Measurements from ENCODE around the gene FAM120C. TPM values are rescaled to one million over a fixed set of nuclear protein-coding genes. Genes with fewer than 3 reads are reported as not detected.

Gene FAM120C
- total RNA-seq, 1 experiment from 2014 or later = 8.2 TPM

GRCh38 chrX:54048412-54048811 is 134.6 kb downstream of the FAM120C start:
- intact Hi-C loops (cut with micrococcal nuclease) = loop anchor here (10.0 kb wide), 1 partner anchor 956 kb away; the partner anchor contains the start of gene APEX2
- H3K79me2 ChIP-seq (ENCODE audit: low read length) = peaks cover 3% of the 10 kb centered on the region
- no peak overlapping the region for H3K9ac ChIP-seq (ENCODE audit: low read length)
- H2AFZ ChIP-seq (ENCODE audit: low read length) = no peak overlapping the region
- ATAC-seq = no peak
- H3K4me3 ChIP-seq (ENCODE audit: low read length) = no peak overlapping the region
- BruUV-seq (replicated peaks) = no TSS peak
- no peak overlapping the region for H3K27ac ChIP-seq (ENCODE audit: low read length)
- CTCF ChIA-PET = no interaction called here
- no peaks in the 10 kb centered on the region for H3K27me3 ChIP-seq (ENCODE audit: low read length)
- no peak overlapping the region for H3K4me2 ChIP-seq (ENCODE audit: low read length)
- H4K20me1 ChIP-seq (ENCODE audit: low read length) = no peaks in the 10 kb centered on the region
- no peak for TF ChIP-seq EZH2 (IDR thresholded peaks at IDR 0.05; ENCODE audit: low read length, unreplicated experiment)
- no peak for TF ChIP-seq CTCF (conservative IDR thresholded peaks at IDR 0.05; ENCODE audit: low read depth, low read length)
- no peak for TF ChIP-seq EZH2phosphoT487 (IDR thresholded peaks at IDR 0.05; ENCODE audit: borderline replicate concordance, low read length)
- no peaks in the 10 kb centered on the region for H3K9me3 ChIP-seq (ENCODE audit: low read length)
- H3F3A ChIP-seq (ENCODE audit: low read length, unreplicated experiment) = no peaks in the 10 kb centered on the region
- H3K9me2 ChIP-seq (replicated peaks; ENCODE audit: low read length) = no peaks in the 10 kb centered on the region
- peaks cover 15% of the 10 kb centered on the region for H3K4me1 ChIP-seq (ENCODE audit: insufficient read depth, low read length)
- no peaks in the 10 kb centered on the region for H3K36me3 ChIP-seq (ENCODE audit: low read depth, low read length)
- POLR2A ChIA-PET (ENCODE audit: unreplicated experiment) = no interaction called here
- DNase-seq = no peak

GRCh38 chrX:54045563-54046228 is 137.4 kb downstream of the FAM120C start:
- H3K27me3 ChIP-seq (ENCODE audit: low read length) = no peaks in the 10 kb centered on the region
- no peak for ATAC-seq
- peaks cover 8% of the 10 kb centered on the region for H3K36me3 ChIP-seq (ENCODE audit: low read depth, low read length)
- intact Hi-C loops (cut with micrococcal nuclease) = loop anchor here (10.0 kb wide), 1 partner anchor 959 kb away; the partner anchor contains the start of gene APEX2
- H3K79me2 ChIP-seq (ENCODE audit: low read length) = peaks cover 26% of the 10 kb centered on the region
- H4K20me1 ChIP-seq (ENCODE audit: low read length) = no peaks in the 10 kb centered on the region
- POLR2A ChIA-PET (ENCODE audit: unreplicated experiment) = no interaction called here
- no peaks in the 10 kb centered on the region for H3F3A ChIP-seq (ENCODE audit: low read length, unreplicated experiment)
- no peak for DNase-seq
- H3K9ac ChIP-seq (ENCODE audit: low read length) = no peak overlapping the region
- peak overlapping the region; percentile 83; the same call in 1 of the 2 replicates for H3K4me3 ChIP-seq (ENCODE audit: low read length)
- H3K9me2 ChIP-seq (replicated peaks; ENCODE audit: low read length) = no peaks in the 10 kb centered on the region
- peak overlapping the region; percentile 94; the same call in 1 of the 2 replicates for H3K27ac ChIP-seq (ENCODE audit: low read length)
- peak overlapping the region; percentile 87 for H3K4me2 ChIP-seq (ENCODE audit: low read length)
- TF ChIP-seq EZH2phosphoT487 (IDR thresholded peaks at IDR 0.05; ENCODE audit: borderline replicate concordance, low read length) = no peak
- TF ChIP-seq EZH2 (IDR thresholded peaks at IDR 0.05; ENCODE audit: low read length, unreplicated experiment) = no peak
- TF ChIP-seq CTCF (conservative IDR thresholded peaks at IDR 0.05; ENCODE audit: low read depth, low read length) = no peak
- no TSS peak for BruUV-seq (replicated peaks)
- no peak overlapping the region for H2AFZ ChIP-seq (ENCODE audit: low read length)
- H3K9me3 ChIP-seq (ENCODE audit: low read length) = no peaks in the 10 kb centered on the region
- H3K4me1 ChIP-seq (ENCODE audit: insufficient read depth, low read length) = peaks cover 24% of the 10 kb centered on the region
- CTCF ChIA-PET = no interaction called here

- H2AFZ ChIP-seq (ENCODE audit: low read length) = peak overlapping the region; percentile 92
- H3K4me1 ChIP-seq (ENCODE audit: insufficient read depth, low read length) = peaks cover 24% of the 10 kb centered on the region
- H3K36me3 ChIP-seq (ENCODE audit: low read depth, low read length) = peaks cover 11% of the 10 kb centered on the region
- peak; percentile 6 for DNase-seq
- H3K27ac ChIP-seq (ENCODE audit: low read length) = peak overlapping the region; percentile 94
- CTCF ChIA-PET = no interaction called here
- no peak for ATAC-seq
- intact Hi-C loops (cut with micrococcal nuclease) = loop anchor here (5.0 to 10.0 kb wide), 2 partner anchors 363 to 960 kb away; partner anchors contain the start of gene APEX2
- no peaks in the 10 kb centered on the region for H4K20me1 ChIP-seq (ENCODE audit: low read length)
- no peaks in the 10 kb centered on the region for H3K9me3 ChIP-seq (ENCODE audit: low read length)
- H3K79me2 ChIP-seq (ENCODE audit: low read length) = peaks cover 32% of the 10 kb centered on the region
- POLR2A ChIA-PET (ENCODE audit: unreplicated experiment) = interaction anchor here (0.7 to 1.0 kb wide), 3 partner anchors 139 to 359 kb away, joined by 3 to 6 read pairs (median 6); no protein-coding TSS in a partner anchor
- H3K9ac ChIP-seq (ENCODE audit: low read length) = peak overlapping the region; percentile 97
- H3K9me2 ChIP-seq (replicated peaks; ENCODE audit: low read length) = no peaks in the 10 kb centered on the region
- H3K4me3 ChIP-seq (ENCODE audit: low read length) = peak overlapping the region; percentile 83
- H3K4me2 ChIP-seq (ENCODE audit: low read length) = peak overlapping the region; percentile 87
- H3K27me3 ChIP-seq (ENCODE audit: low read length) = no peaks in the 10 kb centered on the region
- H3F3A ChIP-seq (ENCODE audit: low read length, unreplicated experiment) = no peaks in the 10 kb centered on the region
- TF ChIP-seq EZH2 (IDR thresholded peaks at IDR 0.05; ENCODE audit: low read length, unreplicated experiment) = no peak
- TF ChIP-seq CTCF (conservative IDR thresholded peaks at IDR 0.05; ENCODE audit: low read depth, low read length) = no peak
- TF ChIP-seq EZH2phosphoT487 (IDR thresholded peaks at IDR 0.05; ENCODE audit: borderline replicate concordance, low read length) = no peak
- BruUV-seq (replicated peaks) = TSS peak; percentile 92
Observed at GRCh38 chrX:54044877-54045338, 138.1 kb downstream of the FAM120C start.

Data from PC-3 (cell line).